HG03442 (cell line): ENCODE results near the gene MATN4.

Source experiments
- ATAC-seq: cut with Tn5 transposase; IDR thresholded peaks from one replicate; pipeline ENCODE4 v1.9.1; 2021; ENCODE audit warnings: mild to moderate bottlenecking, moderate library complexity; ENCODE audit not compliant: unreplicated experiment

MATN4 gene

DNA sequence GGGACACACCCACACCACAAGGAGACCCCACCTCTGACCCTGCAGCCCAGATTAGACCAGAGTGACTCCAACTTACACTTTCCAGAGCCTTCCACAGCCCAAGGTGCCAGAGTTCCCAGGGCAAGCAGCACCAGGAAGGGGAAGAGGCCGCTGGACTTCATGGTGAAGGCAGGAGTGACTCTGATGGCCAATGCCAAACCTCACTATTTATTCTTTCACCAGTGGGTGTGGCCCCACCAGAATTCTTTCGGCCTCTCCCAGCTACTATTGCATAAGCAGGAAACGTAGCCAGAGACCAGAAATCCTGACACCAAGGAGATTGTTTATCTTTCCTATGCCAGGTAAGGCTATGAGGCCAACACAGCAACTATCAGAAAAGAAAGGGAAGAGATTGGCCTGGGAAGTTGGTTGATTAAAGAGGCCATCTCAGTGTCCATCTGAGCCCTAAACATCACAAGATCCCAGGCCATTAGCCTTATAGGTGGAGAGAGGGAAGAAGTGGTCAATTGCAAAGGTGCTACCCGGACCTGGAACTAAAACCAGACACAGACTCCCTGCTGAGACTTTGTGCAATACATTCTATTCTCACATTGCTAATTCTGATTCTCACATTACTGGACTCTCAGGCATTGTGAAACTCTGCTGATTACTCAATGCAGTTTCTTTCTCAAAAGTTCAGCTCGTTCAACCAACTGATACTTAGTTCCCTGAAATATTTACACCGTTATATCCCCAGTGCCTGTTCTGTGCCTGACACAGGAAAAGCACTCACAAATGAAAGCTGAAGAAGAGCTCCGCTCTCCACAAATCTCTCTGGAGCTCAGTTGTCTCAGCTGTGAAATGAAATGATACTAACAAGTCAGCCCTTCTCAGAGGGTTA is 53.5 kb downstream of the MATN4 start, which contains the start of gene SLPI:
Gene SLPI (minus strand): TSS at position 182 of the 880 bp plus-strand sequence. CDS start 21 bp downstream, at position 161.
- no peak for ATAC-seq

- ATAC-seq = no peak
These were observed 54.8 kb downstream of the MATN4 start for GRCh38 chr20:45253261-45253660.

DNA sequence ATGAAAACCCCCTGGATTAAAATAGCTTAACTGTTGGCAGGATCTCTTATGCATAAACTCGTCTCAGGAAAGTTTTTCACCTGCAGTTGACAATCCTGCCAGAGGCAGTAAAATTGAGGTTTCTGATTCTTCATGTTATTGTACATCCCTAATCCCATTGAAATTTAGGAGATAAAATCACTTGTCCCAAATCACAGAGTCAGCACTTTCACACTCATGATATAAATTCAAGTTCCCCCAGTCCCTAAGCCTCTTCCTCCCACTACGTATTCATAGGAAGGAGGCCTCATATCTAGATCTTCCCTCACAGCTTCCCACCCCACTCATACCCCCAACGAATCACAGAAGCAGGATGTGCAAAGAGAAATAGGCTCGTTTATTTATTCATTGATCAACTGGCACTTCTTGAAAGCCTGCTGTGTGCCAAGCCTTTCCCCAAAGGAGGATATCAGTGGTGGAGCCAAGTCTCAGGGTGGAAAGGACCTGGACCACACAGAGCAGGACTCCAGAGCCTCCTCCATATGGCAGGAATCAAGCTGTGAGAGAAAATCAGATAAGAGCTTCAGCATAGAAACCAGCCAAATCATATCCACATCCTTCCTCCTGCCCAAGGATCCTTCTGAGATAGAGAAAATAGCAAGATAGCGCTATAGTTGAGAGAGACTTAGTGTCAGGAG is 56.1 kb downstream of the MATN4 start:
- ATAC-seq = no peak

DNA sequence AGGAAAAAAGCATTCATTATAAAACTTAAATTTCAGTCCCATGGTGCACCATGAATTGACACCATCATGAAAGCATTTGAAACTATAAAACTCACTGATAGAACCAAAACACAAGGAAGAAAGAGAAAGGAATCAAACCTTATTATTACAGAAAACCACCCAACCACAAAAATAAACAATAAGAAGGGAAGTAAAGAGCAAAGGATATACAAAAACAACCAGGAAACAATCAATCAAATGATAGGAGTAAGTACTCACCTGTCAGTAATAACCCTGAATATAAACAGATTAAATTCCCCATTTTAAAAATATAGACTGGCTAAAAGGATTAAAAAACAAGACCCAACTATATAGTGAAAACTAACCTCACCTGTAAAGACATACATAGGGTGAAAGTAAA is 59.5 kb downstream of the MATN4 start:
- ATAC-seq = no peak

DNA sequence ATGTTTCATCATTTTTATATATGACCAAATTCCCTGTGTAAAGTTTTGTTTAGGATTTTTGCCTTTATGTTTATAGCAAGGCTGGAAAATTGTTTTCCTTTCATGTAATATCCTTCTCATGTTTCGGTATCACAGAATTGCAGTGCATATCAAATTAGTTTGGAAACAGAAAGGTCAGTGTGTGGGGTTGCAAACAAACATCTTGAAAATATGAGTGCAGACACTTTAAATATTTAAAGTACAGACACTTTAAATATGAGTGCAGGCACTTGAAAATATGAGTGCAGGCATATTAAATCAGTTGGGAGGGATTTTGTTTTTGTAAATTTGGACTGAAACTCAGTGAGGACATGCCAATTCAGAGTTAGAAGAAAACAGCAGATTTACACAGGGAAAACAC is 60.2 kb downstream of the MATN4 start:
- ATAC-seq = no peak

- no peak for ATAC-seq
These were observed 62.0 kb downstream of the MATN4 start for GRCh38 chr20:45246109-45246508.
